GM23338 (cell line): ENCODE data around the gene LRBA. TPM values are rescaled to one million over a fixed set of nuclear protein-coding genes. Genes with fewer than 3 reads are reported as not detected.
"Not testable (repeated sequence)": the region's sequence is repeated elsewhere in the genome, so short reads cannot be mapped to it uniquely, and the experiment has no call there.

Experiments
- ATAC-seq: fragments of 200-7000 bp; cut with Tn5 transposase; 3 replicates; pipeline ENCODE4 v1.9.1; 2020
- DNase-seq: peaks from one replicate; pipeline ENCODE4 v3.0.0-alpha.2; 2015; ENCODE audit warnings: low spot score
- H2AFZ ChIP-seq: fragments of 200-600 bp; sonication (generic); 2 replicates; pipeline ENCODE4 v1.8.0; 2016; ENCODE audit warnings: antibody characterized with exemption, mild to moderate bottlenecking, moderate library complexity
- H3F3A ChIP-seq: fragments of 200-600 bp; sonication (generic); replicated peaks from 2 replicates; pipeline ENCODE4 v1.8.0; 2017; ENCODE audit warnings: antibody characterized with exemption, mixed run types, low read depth
- H3K27ac ChIP-seq: fragments of 200-600 bp; sonication (generic); 2 replicates; pipeline ENCODE4 v1.6.1; 2016; ENCODE audit warnings: low read depth
- H3K27me3 ChIP-seq: fragments of 200-600 bp; sonication (generic); 2 replicates; pipeline ENCODE4 v1.8.0; 2016; ENCODE audit warnings: mild to moderate bottlenecking, mixed run types, moderate library complexity; ENCODE audit not compliant: insufficient read depth
- H3K36me3 ChIP-seq: fragments of 200-600 bp; sonication (generic); 2 replicates; pipeline ENCODE4 v1.8.0; 2016; ENCODE audit warnings: mild to moderate bottlenecking; ENCODE audit not compliant: insufficient read depth
- H3K4me1 ChIP-seq: fragments of 200-600 bp; sonication (generic); 2 replicates; pipeline ENCODE4 v1.8.0; 2016; ENCODE audit warnings: mild to moderate bottlenecking, moderate library complexity; ENCODE audit not compliant: insufficient read depth
- H3K4me2 ChIP-seq: fragments of 200-600 bp; sonication (generic); 2 replicates; pipeline ENCODE4 v1.7.1; 2017; ENCODE audit warnings: mixed run types
- H3K4me3 ChIP-seq: fragments of 200-600 bp; sonication (generic); 2 replicates; pipeline ENCODE4 v1.6.1; 2016; ENCODE audit warnings: mixed run types
- H3K79me2 ChIP-seq: fragments of 200-600 bp; sonication (generic); replicated peaks from 2 replicates; pipeline ENCODE4 v1.8.0; 2017; ENCODE audit warnings: mild to moderate bottlenecking; ENCODE audit not compliant: insufficient read depth
- H3K9me2 ChIP-seq: fragments of 200-600 bp; sonication (generic); 2 replicates; pipeline ENCODE4 v1.8.0; 2017; ENCODE audit not compliant: insufficient read depth
- H4K20me1 ChIP-seq: fragments of 200-600 bp; sonication (generic); replicated peaks from 2 replicates; pipeline ENCODE4 v1.8.0; 2017; ENCODE audit warnings: mild to moderate bottlenecking; ENCODE audit not compliant: insufficient read depth
- H3K27ac Mint-ChIP-seq: 2 replicates; pipeline ENCODE4 v1.8.0; 2020; ENCODE audit warnings: inconsistent platforms, mild to moderate bottlenecking, moderate library complexity, mixed read lengths
- H3K27me3 Mint-ChIP-seq: 3 replicates; pipeline ENCODE4 v1.8.0; 2022; ENCODE audit warnings: low read depth, mild to moderate bottlenecking, moderate library complexity, mixed read lengths, inconsistent platforms; ENCODE audit not compliant: insufficient read depth, poor library complexity
- H3K36me3 Mint-ChIP-seq: 3 replicates; pipeline ENCODE4 v1.8.0; 2021; ENCODE audit warnings: low read depth, mild to moderate bottlenecking, inconsistent platforms, moderate library complexity, mixed read lengths
- H3K4me1 Mint-ChIP-seq: 3 replicates; pipeline ENCODE4 v1.8.0; 2020; ENCODE audit warnings: mild to moderate bottlenecking, inconsistent platforms, mixed read lengths
- H3K4me3 Mint-ChIP-seq: 3 replicates; pipeline ENCODE4 v1.8.0; 2021; ENCODE audit warnings: moderate library complexity, mild to moderate bottlenecking, inconsistent platforms, mixed read lengths
- H3K9me3 Mint-ChIP-seq: 3 replicates; pipeline ENCODE4 v1.8.0; 2020; ENCODE audit warnings: moderate library complexity, mild to moderate bottlenecking, inconsistent platforms, mixed read lengths
- EZH2 ChIP-seq: fragments of 200-600 bp; sonication (generic); IDR thresholded peaks from one replicate; pipeline ENCODE4 v1.8.0; 2017; ENCODE audit warnings: antibody characterized with exemption, mild to moderate bottlenecking, low read depth; ENCODE audit not compliant: unreplicated experiment
- EZH2phosphoT487 ChIP-seq: fragments of 200-600 bp; sonication (generic); IDR thresholded peaks from one replicate; pipeline ENCODE4 v1.8.1; 2018; ENCODE audit warnings: antibody characterized with exemption; ENCODE audit not compliant: unreplicated experiment
- JUNB ChIP-seq: IDR thresholded peaks from one replicate; pipeline ENCODE4 v1.6.1; 2016; ENCODE audit warnings: antibody characterized with exemption; ENCODE audit not compliant: unreplicated experiment
- NANOG ChIP-seq: IDR thresholded peaks from 2 replicates; pipeline ENCODE4 v1.6.1; 2016; ENCODE audit warnings: antibody characterized with exemption, borderline replicate concordance
- POLR2AphosphoS5 ChIP-seq: IDR thresholded peaks from 2 replicates; pipeline ENCODE4 v1.6.1; 2016; ENCODE audit warnings: antibody characterized with exemption, low read depth
- STAT1 ChIP-seq: IDR thresholded peaks from one replicate; pipeline ENCODE4 v1.6.1; 2016; ENCODE audit warnings: antibody characterized with exemption; ENCODE audit not compliant: unreplicated experiment
- ZNF114 ChIP-seq: fragments of 250-450 bp; sonication (Bioruptor Pico); IDR thresholded peaks from 2 replicates; pipeline ENCODE4 v1.5.0; 2020; ENCODE audit warnings: mild to moderate bottlenecking, moderate library complexity
- ZNF331 ChIP-seq: fragments of 250-450 bp; sonication (Bioruptor Pico); IDR thresholded peaks from 2 replicates; pipeline ENCODE4 v1.5.0; 2020; ENCODE audit warnings: low read depth, mild to moderate bottlenecking, moderate library complexity
- polyA plus RNA-seq: library from polyadenylated mRNA; unstranded; fragments of >200 nt; fragmentation: Nextera tagmentation; extraction: Ambion mirVana; gene quantifications from 2 replicates; pipeline ENCODE4 v1.2.1, GENCODE V29; 2016
- total RNA-seq: library from RNA; depleted of rRNA; stranded (reverse); fragments of >200 nt; shearing (Covaris generic); gene quantifications from 2 replicates; pipeline ENCODE4 v1.2.3, GENCODE V29; 2014
- TF ChIP-seq, protein P1 (sequence below): fragments of 250-450 bp; sonication (Bioruptor Pico); IDR thresholded peaks from 2 replicates; pipeline ENCODE4 v1.5.0; 2020; ENCODE audit warnings: mild to moderate bottlenecking, moderate library complexity
- TF ChIP-seq, protein P2 (sequence below): IDR thresholded peaks from one replicate; pipeline ENCODE4 v1.6.1; 2018; ENCODE audit warnings: antibody characterized with exemption; ENCODE audit not compliant: unreplicated experiment
- TF ChIP-seq, protein P3 (sequence below): IDR thresholded peaks from 2 replicates; pipeline ENCODE4 v1.6.1; 2016; ENCODE audit warnings: antibody characterized with exemption

LRBA gene
- total and polyA plus RNA-seq, 2 experiments from 2014 or later: 23.3 to 126 TPM

DNA sequence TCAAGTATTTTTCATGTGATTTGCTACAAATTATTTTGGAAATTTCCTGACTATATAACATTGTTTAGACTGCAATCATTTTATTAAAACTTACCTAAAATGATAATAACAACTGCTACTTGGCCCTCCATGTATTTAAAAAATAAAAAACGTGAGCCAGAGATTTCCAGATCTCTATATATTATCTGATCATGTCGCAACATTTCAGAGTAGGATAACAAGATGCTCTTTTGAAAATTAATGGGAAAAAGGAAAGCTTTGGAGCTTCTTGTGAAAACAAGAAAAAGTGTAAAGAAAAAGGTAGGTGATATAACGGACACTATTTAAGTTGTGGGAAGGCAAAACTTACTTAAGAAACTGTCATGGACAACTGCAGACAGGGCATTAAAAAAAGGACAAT is 448.0 kb downstream of the LRBA start (continued):
- TF ChIP-seq, protein P1, sequence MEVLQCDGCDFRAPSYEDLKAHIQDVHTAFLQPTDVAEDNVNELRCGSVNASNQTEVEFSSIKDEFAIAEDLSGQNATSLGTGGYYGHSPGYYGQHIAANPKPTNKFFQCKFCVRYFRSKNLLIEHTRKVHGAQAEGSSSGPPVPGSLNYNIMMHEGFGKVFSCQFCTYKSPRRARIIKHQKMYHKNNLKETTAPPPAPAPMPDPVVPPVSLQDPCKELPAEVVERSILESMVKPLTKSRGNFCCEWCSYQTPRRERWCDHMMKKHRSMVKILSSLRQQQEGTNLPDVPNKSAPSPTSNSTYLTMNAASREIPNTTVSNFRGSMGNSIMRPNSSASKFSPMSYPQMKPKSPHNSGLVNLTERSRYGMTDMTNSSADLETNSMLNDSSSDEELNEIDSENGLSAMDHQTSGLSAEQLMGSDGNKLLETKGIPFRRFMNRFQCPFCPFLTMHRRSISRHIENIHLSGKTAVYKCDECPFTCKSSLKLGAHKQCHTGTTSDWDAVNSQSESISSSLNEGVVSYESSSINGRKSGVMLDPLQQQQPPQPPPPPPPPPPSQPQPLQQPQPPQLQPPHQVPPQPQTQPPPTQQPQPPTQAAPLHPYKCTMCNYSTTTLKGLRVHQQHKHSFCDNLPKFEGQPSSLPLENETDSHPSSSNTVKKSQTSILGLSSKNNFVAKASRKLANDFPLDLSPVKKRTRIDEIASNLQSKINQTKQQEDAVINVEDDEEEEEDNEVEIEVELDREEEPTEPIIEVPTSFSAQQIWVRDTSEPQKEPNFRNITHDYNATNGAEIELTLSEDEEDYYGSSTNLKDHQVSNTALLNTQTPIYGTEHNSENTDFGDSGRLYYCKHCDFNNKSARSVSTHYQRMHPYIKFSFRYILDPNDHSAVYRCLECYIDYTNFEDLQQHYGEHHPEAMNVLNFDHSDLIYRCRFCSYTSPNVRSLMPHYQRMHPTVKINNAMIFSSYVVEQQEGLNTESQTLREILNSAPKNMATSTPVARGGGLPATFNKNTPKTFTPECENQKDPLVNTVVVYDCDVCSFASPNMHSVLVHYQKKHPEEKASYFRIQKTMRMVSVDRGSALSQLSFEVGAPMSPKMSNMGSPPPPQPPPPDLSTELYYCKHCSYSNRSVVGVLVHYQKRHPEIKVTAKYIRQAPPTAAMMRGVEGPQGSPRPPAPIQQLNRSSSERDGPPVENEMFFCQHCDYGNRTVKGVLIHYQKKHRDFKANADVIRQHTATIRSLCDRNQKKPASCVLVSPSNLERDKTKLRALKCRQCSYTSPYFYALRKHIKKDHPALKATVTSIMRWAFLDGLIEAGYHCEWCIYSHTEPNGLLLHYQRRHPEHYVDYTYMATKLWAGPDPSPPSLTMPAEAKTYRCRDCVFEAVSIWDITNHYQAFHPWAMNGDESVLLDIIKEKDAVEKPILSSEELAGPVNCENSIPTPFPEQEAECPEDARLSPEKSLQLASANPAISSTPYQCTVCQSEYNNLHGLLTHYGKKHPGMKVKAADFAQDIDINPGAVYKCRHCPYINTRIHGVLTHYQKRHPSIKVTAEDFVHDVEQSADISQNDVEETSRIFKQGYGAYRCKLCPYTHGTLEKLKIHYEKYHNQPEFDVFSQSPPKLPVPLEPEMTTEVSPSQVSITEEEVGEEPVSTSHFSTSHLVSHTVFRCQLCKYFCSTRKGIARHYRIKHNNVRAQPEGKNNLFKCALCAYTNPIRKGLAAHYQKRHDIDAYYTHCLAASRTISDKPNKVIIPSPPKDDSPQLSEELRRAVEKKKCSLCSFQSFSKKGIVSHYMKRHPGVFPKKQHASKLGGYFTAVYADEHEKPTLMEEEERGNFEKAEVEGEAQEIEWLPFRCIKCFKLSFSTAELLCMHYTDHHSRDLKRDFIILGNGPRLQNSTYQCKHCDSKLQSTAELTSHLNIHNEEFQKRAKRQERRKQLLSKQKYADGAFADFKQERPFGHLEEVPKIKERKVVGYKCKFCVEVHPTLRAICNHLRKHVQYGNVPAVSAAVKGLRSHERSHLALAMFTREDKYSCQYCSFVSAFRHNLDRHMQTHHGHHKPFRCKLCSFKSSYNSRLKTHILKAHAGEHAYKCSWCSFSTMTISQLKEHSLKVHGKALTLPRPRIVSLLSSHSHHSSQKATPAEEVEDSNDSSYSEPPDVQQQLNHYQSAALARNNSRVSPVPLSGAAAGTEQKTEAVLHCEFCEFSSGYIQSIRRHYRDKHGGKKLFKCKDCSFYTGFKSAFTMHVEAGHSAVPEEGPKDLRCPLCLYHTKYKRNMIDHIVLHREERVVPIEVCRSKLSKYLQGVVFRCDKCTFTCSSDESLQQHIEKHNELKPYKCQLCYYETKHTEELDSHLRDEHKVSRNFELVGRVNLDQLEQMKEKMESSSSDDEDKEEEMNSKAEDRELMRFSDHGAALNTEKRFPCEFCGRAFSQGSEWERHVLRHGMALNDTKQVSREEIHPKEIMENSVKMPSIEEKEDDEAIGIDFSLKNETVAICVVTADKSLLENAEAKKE (CRISPR knock-in tag): no peak
- TF ChIP-seq POLR2AphosphoS5 (no peak), ZNF114 (CRISPR knock-in tag) (no peak), EZH2 (no peak), STAT1 (no peak), EZH2phosphoT487 (no peak), NANOG (no peak), ZNF331 (CRISPR knock-in tag) (no peak), JUNB (no peak)
- TF ChIP-seq, protein P2, sequence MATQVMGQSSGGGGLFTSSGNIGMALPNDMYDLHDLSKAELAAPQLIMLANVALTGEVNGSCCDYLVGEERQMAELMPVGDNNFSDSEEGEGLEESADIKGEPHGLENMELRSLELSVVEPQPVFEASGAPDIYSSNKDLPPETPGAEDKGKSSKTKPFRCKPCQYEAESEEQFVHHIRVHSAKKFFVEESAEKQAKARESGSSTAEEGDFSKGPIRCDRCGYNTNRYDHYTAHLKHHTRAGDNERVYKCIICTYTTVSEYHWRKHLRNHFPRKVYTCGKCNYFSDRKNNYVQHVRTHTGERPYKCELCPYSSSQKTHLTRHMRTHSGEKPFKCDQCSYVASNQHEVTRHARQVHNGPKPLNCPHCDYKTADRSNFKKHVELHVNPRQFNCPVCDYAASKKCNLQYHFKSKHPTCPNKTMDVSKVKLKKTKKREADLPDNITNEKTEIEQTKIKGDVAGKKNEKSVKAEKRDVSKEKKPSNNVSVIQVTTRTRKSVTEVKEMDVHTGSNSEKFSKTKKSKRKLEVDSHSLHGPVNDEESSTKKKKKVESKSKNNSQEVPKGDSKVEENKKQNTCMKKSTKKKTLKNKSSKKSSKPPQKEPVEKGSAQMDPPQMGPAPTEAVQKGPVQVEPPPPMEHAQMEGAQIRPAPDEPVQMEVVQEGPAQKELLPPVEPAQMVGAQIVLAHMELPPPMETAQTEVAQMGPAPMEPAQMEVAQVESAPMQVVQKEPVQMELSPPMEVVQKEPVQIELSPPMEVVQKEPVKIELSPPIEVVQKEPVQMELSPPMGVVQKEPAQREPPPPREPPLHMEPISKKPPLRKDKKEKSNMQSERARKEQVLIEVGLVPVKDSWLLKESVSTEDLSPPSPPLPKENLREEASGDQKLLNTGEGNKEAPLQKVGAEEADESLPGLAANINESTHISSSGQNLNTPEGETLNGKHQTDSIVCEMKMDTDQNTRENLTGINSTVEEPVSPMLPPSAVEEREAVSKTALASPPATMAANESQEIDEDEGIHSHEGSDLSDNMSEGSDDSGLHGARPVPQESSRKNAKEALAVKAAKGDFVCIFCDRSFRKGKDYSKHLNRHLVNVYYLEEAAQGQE: no peak
- TF ChIP-seq, protein P3, sequence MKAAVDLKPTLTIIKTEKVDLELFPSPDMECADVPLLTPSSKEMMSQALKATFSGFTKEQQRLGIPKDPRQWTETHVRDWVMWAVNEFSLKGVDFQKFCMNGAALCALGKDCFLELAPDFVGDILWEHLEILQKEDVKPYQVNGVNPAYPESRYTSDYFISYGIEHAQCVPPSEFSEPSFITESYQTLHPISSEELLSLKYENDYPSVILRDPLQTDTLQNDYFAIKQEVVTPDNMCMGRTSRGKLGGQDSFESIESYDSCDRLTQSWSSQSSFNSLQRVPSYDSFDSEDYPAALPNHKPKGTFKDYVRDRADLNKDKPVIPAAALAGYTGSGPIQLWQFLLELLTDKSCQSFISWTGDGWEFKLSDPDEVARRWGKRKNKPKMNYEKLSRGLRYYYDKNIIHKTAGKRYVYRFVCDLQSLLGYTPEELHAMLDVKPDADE: no peak

DNA sequence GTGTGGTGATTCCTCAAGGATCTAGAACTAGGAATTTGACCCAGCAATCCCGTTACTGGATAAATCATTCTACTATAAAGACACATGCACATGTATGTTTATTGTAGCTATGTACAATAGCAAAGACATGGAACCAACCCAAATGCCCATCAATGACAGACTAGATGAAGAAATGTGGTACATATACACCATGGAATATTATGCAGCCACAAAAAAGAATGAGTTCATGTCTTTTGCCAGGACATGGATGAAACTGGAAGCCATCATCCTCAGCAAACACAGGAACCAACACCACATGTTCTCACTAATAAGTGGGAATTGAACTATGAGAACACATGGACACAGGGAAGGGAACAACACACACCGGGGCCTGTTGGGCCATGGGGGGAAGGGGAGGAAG is 450.1 kb downstream of the LRBA start:
- H3K36me3 ChIP-seq, H3K4me1 Mint-ChIP-seq, H3K9me3 Mint-ChIP-seq, DNase-seq, H3K4me3 ChIP-seq, H3K27ac ChIP-seq, H3K36me3 Mint-ChIP-seq, H3K4me3 Mint-ChIP-seq, H4K20me1 ChIP-seq, H3K27me3 ChIP-seq, H3K9me2 ChIP-seq, H3F3A ChIP-seq, H3K4me2 ChIP-seq, H3K79me2 ChIP-seq, H2AFZ ChIP-seq, ATAC-seq, H3K27ac Mint-ChIP-seq, H3K4me1 ChIP-seq, H3K27me3 Mint-ChIP-seq: not testable (repeated sequence)
